Right atrium auricular region (tissue), 2 donors: ENCODE measurements around the gene COL13A1. TPM values are rescaled to one million over a fixed set of nuclear protein-coding genes. Genes with fewer than 3 reads are reported as not detected.

Source experiments
- DNase-seq: peaks from one replicate; pipeline ENCODE4 v3.0.0-alpha.2; 2019; ENCODE audit warnings: low spot score
- H3K27ac ChIP-seq, 2 donors: fragments of 200-600 bp; sonication (generic); 1 replicate in 1 of 2; 2 replicates in 1 of 2; pipeline ENCODE4 v1.5.1; 2016 to 2019
- H3K27me3 ChIP-seq, 2 donors: fragments of 200-600 bp; sonication (generic); one replicate each; pipeline versions ENCODE4 v1.5.1 to v1.6.0; 2017 to 2019
- H3K36me3 ChIP-seq: fragments of 200-600 bp; sonication (generic); one replicate; pipeline ENCODE4 v1.5.1; 2016
- H3K4me1 ChIP-seq, 2 donors: fragments of 200-600 bp; sonication (generic); one replicate each; pipeline versions ENCODE4 v1.5.1 to v1.6.0; 2017 to 2019
- H3K4me3 ChIP-seq, 2 donors: fragments of 200-600 bp; sonication (generic); 1 replicate in 1 of 2; 2 replicates in 1 of 2; pipeline ENCODE4 v1.5.1; 2017 to 2019; ENCODE audit warnings: mild to moderate bottlenecking in 1 of 2, moderate library complexity in 1 of 2
- H3K9me3 ChIP-seq, 2 donors: fragments of 200-600 bp; sonication (generic); one replicate each; pipeline ENCODE4 v1.5.1; 2019
- CTCF ChIP-seq, 2 donors: fragments of 200-600 bp; sonication (generic); IDR thresholded peaks; one replicate each; pipeline ENCODE4 v1.5.1; 2019; ENCODE audit warnings: antibody characterized with exemption in 2 of 2
- total RNA-seq, 2 donors: library from RNA; depleted of rRNA; stranded (reverse); fragments of >200 nt; gene quantifications; one replicate each; pipeline ENCODE4 v1.1.0, GENCODE V29; 2016

Gene COL13A1
- total RNA-seq, 2 donors from 2014 or later = 5.7 to 11.8 TPM

GRCh38 chr10:69948261-69948660, 146.6 kb downstream of the COL13A1 start:
- no peaks in the 10 kb centered on the region for H3K27me3 ChIP-seq

GRCh38 chr10:69949770-69950169, 148.1 kb downstream of the COL13A1 start:
- H3K27me3 ChIP-seq = no peaks in the 10 kb centered on the region
- H3K4me3 ChIP-seq = no peak overlapping the region
- H3K27ac ChIP-seq = no peak overlapping the region
- no peak for TF ChIP-seq CTCF (IDR thresholded peaks at IDR 0.05)
- no peaks in the 10 kb centered on the region for H3K4me1 ChIP-seq
- DNase-seq = no peak
- H3K36me3 ChIP-seq = no peaks in the 10 kb centered on the region
- H3K9me3 ChIP-seq = no peaks in the 10 kb centered on the region

More at GRCh38 chr10:69948261-69948660, 146.6 kb downstream of the COL13A1 start:
- Histone ChIP-seq H3K9me3 (no peaks in the 10 kb centered on the region), H3K36me3 (no peaks in the 10 kb centered on the region), H3K4me3 (no peak overlapping the region), H3K27ac (no peak overlapping the region), H3K4me1 (no peaks in the 10 kb centered on the region)
- TF ChIP-seq CTCF (IDR thresholded peaks at IDR 0.05) = no peak
- DNase-seq = no peak

GRCh38 chr10:69951658-69952057, 150.0 kb downstream of the COL13A1 start:
- Histone ChIP-seq H3K27ac (no peak overlapping the region), H3K36me3 (no peaks in the 10 kb centered on the region)
- no peak for TF ChIP-seq CTCF (IDR thresholded peaks at IDR 0.05)

GRCh38 chr10:69952069-69952800, 150.5 kb downstream of the COL13A1 start:
- H3K4me3 ChIP-seq = no peak overlapping the region
- no peak overlapping the region for H3K27ac ChIP-seq
- no peak for TF ChIP-seq CTCF (IDR thresholded peaks at IDR 0.05)
- no peak for DNase-seq
- no peaks in the 10 kb centered on the region for H3K9me3 ChIP-seq
- H3K4me1 ChIP-seq = no peaks in the 10 kb centered on the region
- no peaks in the 10 kb centered on the region for H3K27me3 ChIP-seq
- no peaks in the 10 kb centered on the region for H3K36me3 ChIP-seq

More at GRCh38 chr10:69951658-69952057, 150.0 kb downstream of the COL13A1 start:
- DNase-seq = no peak
- Histone ChIP-seq H3K9me3 (no peaks in the 10 kb centered on the region), H3K27me3 (no peaks in the 10 kb centered on the region), H3K4me1 (no peaks in the 10 kb centered on the region), H3K4me3 (no peak overlapping the region)

- Histone ChIP-seq H3K9me3 (no peaks in the 10 kb centered on the region), H3K36me3 (no peaks in the 10 kb centered on the region), H3K27ac (no peak overlapping the region), H3K4me1 (no peaks in the 10 kb centered on the region), H3K4me3 (no peak overlapping the region), H3K27me3 (no peaks in the 10 kb centered on the region)
- DNase-seq = no peak
- no peak for TF ChIP-seq CTCF (IDR thresholded peaks at IDR 0.05)
Measured at GRCh38 chr10:69952821-69953221, 151.1 kb downstream of the COL13A1 start.

GRCh38 chr10:69953851-69954250, 152.1 kb downstream of the COL13A1 start:
- Histone ChIP-seq H3K4me1 (no peaks in the 10 kb centered on the region), H3K4me3 (no peak overlapping the region), H3K27me3 (no peaks in the 10 kb centered on the region), H3K9me3 (no peaks in the 10 kb centered on the region), H3K36me3 (no peaks in the 10 kb centered on the region), H3K27ac (no peak overlapping the region)
- no peak for TF ChIP-seq CTCF (IDR thresholded peaks at IDR 0.05)
- no peak for DNase-seq
